GM08714 (cell line): ENCODE results near the gene KRT6C.
"Not testable (repeated sequence)": the region's sequence is repeated elsewhere in the genome, so short reads cannot be mapped to it uniquely, and the experiment has no call there.

ENCODE experiments used
- H3K4me3 ChIP-seq: fragments of 200-500 bp; sonication (Bioruptor generic); 2 replicates; pipeline ENCODE4 v1.5.1; 2014; ENCODE audit warnings: mild to moderate bottlenecking, low read length, inconsistent platforms
- ZNF274 ChIP-seq: IDR thresholded peaks from 2 replicates; pipeline ENCODE4 v1.6.1; 2012; ENCODE audit warnings: mild to moderate bottlenecking, low read depth, low read length

Gene KRT6C

DNA sequence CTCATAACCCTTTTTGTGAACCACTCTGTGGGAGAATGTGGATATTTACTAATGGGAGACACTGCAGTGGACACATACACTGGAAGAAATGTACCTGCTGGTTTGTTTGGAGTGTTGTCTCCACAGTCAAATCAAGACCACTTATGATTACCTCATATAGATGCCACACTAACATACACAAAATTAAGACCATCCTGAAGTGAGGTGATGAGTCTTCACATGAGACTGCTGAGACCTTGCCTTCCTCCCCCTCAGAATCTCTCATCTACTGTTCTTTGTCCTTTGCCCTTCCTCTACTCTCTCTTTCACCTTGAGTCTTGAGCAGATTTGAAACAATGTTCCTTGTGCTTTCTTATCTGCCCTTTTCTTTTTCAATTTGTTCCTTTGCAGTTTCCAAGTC, 15.1 kb upstream of the KRT6C start:
- no peak for TF ChIP-seq ZNF274
- H3K4me3 ChIP-seq, result no peak overlapping the region

DNA sequence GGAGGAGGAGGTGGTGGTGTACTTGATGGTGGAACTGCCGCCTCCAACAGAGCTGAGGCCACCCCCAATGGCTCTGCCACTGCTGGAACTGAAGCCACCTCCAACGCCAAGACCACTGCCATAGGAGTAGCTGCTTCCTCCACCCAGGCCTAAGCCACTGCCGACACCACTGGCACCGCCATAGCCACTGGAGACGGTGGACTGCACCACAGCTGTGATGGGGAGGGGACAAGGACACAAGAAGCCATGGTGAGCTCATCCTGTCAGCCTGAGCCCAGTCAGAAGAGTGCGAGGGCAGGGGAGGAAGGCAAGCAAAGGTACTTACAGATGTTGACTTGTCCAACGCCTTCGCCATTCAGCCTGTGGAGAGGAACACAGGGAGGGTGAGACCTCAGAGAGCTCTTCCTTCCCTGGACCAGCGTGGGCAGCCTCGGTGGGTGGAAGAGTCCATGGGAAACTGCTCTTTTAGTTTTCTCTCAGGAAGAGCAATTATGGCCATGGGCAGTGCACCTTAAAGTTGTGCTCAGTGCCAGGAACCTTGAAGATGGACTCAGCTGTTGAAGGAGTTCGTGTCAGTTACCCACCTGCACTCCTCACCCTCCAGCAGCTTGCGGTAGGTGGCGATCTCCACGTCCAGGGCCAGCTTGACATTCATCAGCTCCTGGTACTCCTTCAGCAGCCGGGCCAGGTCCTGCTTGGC, 14.3 kb upstream of the KRT6C start:
- not testable (repeated sequence) for H3K4me3 ChIP-seq

DNA sequence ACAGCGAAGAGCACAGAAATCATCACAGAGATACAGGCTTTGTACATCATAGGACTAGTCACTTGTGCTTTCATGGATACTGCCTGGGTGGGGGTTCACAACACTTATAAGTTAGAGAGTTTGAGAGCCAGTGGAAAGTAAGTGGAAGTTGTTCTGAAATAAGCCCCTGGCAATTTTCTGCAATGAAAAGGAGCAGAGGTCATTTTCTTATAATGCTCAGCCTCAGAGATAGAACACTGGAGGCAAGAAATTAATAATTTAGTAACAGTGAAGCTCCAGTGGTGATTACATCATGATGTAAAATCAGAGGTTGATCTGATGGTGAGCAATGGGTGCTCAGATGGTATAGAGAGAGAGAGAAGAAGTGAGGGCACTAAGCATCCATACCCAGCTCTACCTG, 13.6 kb upstream of the KRT6C start:
- no peak overlapping the region for H3K4me3 ChIP-seq
- no peak for TF ChIP-seq ZNF274

DNA sequence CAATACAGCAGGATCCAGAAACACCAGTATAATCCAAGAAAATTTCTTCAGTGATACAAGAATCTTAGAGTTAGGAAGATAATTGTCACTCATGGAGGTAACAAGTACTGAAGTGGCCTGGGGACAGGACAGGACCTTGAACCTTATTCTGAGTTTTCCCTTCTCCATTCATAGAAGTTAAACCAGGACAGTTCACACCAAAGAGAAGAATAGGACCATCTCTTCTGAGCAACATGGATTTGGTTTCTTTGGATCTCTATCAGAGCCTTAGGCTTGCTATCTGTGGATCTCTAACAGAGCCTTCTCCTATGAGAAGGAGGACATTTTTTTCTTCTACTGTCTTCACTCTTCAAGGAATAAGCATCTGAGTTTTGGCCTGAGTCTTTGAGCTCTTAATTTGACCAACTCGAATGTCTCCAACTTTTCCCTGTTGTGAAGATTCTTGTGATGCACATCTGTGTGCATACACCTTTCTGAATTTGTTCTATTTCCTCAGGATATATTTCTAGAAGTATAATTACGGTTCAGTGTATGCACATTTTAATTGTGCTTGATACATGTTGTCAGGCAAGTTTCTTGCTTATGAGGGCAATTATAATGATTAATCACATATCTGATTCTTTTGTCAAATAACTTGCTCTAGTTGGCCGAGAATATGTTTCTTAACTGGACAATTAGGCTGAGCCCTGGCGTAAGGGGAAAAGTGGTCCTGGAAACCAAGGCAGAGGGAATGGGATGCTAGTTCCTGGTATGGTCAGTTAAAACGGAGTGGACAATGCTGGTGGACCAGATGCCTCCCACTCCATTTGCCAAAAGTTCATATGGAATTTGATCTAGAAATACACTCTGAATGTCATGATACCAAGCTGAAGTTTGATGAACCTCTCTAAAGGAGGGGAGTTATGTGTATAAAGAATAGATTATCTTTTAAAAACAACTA, 12.8 kb upstream of the KRT6C start:
- TF ChIP-seq ZNF274, result no peak
- no peak overlapping the region for H3K4me3 ChIP-seq

DNA sequence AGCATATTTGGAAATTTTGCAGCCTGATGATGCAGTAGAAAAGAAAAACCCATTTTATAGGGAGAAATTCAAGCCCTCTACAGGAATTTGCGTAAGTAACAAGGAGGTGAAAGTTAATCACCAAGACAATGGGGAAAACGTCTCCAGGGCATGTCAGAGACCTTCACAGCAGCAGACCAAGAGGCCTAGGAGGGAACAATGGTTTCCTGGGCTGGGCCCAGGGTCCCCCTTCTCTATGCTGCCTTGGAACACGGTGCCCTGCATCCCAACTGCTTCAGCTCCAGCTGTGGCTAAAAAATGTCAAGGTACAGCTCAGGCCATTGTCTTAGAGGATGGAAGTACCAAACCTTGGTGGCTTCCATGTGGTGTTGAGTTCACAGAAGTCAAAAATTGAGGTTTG, 6.5 kb upstream of the KRT6C start:
- no peak for TF ChIP-seq ZNF274
- H3K4me3 ChIP-seq, result no peak overlapping the region

DNA sequence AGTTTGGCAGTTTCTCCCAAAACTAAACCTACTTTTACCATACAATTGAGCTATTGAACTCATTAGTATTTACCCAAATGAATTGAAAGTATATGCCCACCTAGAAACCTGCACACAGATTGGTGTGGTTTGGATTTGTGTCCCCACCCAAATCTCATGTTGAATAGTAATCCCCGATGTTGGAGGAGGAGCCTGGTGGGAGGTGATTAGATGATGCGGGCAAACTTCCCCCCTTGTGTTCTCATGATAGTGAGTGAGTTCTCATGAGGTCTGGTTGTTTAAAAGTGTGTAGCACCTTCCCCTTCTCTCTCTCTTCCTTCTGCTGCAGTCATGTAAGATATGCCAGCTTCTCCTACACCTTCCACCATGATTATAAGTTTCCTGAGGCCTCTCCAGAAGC, 4.0 kb upstream of the KRT6C start:
- no peak for TF ChIP-seq ZNF274
- no peak overlapping the region for H3K4me3 ChIP-seq

DNA sequence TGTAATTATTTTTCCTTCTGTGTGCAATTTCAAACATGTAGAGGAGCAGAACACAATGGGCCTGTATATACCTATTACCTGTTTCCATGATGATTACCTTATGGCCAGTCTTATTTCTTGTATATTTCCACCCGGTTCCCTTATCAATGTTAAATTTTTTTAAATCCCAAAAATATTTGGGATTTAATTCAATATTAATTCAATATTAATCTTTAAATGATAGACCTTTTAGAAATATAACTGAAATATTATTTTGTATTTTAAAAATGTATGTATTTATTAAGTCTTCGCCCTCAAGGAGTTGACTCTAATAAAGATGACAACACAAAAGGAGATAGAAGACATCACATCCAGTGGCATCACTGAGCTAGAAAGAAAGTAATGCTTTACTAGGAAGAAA, 607 bp upstream of the KRT6C start:
- TF ChIP-seq ZNF274, result no peak
- no peak overlapping the region for H3K4me3 ChIP-seq

DNA sequence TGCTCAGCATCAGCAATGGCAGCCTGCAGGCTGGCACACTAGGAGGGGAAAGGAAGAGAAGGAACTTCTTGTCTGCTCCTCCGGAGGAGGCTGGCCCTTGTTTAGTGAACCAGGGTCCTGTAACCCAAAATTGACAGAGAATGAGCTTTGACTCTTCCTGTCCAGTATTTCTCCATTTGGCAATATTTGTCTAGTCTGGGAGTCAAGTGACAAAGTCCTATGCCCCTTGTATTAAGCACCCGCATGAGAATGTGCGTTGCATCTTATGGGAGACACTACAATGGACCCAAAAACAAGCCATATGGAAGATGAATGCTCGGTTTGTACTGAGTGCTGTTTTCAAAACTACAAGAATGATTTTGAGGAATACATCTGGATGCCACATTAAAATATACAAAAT, 3.8 kb downstream of the KRT6C start:
- no peak for TF ChIP-seq ZNF274
- no peak overlapping the region for H3K4me3 ChIP-seq

DNA sequence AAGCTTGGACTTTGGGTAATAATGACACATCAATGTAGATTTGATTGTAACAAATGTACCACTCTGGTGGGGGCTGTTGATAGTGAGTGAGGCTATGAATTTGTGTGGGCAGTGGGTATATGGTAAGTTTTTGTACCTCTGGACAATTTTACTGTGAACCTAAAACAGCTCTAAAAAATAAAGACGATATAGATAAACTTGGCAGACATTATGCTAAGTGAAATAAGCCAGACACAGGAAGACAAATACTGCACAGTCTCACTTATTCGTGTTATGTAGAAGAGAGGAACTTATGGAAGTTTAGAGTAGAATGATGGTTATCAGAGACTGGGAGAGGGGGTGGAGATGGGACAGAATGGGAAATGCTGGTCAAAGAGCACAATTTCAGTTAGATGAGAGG, 8.7 kb downstream of the KRT6C start:
- H3K4me3 ChIP-seq, result no peak overlapping the region
- TF ChIP-seq ZNF274, result no peak

DNA sequence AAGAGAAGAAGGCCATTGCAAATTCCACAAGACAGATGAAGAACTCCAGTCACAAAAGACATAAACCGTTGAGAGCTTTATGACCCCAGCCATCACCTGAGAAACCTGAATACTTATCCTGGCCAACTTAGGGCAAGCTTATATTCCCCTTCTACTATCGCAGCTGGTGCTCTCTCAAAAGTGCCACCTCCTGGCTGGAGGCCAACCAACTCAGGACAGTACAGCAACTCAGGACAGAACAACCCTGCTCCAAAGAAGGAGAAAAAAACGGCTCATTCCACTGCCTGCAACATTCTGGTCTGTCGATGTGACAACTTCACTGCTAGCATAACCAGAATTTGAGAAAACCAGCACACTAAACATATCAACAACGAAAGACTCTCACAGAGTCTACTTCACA, 11.9 kb downstream of the KRT6C start:
- no peak for TF ChIP-seq ZNF274
- no peak overlapping the region for H3K4me3 ChIP-seq

DNA sequence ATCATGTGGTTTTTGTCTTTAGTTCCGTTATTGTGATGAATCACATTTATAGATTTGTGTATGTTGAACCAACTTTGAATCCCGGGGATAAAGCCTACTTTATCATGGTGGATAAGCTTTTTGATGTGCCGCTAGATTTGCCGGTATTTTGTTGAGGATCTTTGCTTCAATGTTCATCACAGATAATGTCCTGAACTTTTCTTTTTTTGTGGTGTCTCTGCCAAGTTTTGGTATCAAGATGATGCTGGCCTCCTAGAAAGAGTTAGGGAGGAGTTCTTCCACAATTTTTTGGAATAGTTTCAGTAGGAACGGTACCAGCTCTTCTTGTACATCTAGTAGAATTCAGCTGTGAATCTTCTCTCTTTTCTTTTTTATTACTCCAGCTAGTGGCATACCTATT, 14.7 kb downstream of the KRT6C start:
- H3K4me3 ChIP-seq, result no peak overlapping the region
- no peak for TF ChIP-seq ZNF274

DNA sequence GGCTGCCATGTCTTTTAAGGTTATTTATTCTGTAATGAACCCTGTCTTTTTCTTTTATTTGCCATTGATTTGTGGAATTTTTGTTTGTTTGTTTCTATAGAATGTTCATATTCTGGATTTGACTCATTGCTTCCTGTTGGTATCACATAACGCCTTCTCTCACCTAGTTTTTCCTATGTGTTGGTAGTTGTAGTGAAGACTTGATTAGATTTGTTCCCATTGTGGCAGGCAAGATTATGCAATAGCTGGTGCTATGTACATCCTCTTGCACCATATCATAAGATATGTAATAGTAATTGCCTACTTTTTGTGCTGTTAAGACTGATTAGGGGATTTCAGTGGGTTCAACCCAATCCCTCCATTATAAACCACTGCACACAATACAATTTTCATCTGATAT, 17.8 kb downstream of the KRT6C start:
- no peak overlapping the region for H3K4me3 ChIP-seq
- TF ChIP-seq ZNF274, result no peak

DNA sequence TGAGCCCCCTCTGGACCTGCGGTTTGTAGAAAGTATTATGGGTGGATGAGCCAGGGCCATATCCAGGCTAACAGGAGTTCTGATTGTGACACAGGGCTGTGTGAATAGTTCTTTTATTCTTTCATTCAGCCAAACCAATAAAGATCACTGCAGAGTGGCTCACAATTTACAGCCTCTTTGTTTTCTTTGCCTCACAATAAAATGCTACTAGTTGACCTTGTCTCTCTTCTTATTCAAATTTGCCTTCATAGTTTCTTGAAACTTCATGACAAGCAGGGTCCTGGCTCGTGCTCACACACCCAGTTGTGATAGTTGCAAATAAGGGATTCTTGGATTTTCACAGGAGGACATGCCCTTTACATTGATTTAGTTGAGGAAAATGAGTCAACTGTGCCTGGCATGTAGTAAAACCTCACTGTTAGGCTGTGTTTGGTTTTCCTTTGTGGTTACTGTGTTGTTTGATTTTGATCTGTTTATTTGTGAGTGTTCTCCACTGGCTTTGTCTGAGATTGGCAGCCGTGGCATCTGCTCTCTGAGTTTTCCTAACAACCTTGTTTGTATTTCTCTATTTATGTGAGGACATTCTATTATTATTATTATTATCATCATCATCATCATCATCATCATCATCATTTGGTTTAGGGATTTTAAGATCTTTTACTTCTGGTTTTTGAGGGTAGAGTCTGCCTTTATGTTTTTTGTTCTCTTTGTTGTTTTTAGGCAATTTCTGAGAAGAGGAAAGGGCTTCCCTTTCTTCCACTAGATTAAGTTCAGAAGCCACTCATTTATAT, 19.0 kb downstream of the KRT6C start:
- H3K4me3 ChIP-seq, result no peak overlapping the region
- TF ChIP-seq ZNF274, result no peak

DNA sequence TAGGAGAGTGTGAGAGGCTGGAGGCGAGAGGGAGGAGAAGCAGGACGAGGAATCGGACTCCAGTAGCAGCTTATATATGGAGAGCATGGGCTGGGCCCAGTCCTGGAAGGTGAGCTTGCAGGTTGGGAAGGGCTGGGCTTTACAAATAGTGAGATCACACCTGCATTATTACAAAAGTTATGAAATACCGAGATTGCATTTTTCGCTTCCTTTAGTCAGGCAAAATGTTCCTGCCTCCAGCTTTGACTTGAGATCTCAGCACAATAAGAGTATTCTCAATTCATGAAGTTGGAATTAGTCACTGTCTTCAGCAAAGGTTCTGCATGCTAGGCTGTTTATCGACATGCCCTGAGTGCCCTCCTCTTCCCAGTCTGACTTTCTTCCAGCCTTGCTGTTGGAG, 21.5 kb downstream of the KRT6C start, which contains the start of gene KRT6B:
Gene KRT6B, minus strand, starts transcription at position 46 of the 400 bp plus-strand sequence. CDS start 68 bp downstream, outside the sequence.
- TF ChIP-seq ZNF274, result no peak
- H3K4me3 ChIP-seq, result no peak within 1 kb of the TSS
